GM23248 (cell line): ENCODE measurements around the gene SNRPB. TPM values are rescaled to one million over a fixed set of nuclear protein-coding genes. Genes with fewer than 3 reads are reported as not detected.

ENCODE experiments used
- DNase-seq: peaks from one replicate; pipeline ENCODE4 v3.0.0-alpha.2; 2015
- H2AFZ ChIP-seq: fragments of 200-600 bp; sonication (generic); 2 replicates; pipeline ENCODE4 v1.6.1; 2016; ENCODE audit warnings: antibody characterized with exemption
- H3F3A ChIP-seq: fragments of 200-600 bp; sonication (generic); 2 replicates; pipeline ENCODE4 v1.6.1; 2016; ENCODE audit warnings: mild to moderate bottlenecking, antibody characterized with exemption, mixed run types; ENCODE audit not compliant: insufficient read depth
- H3K27ac ChIP-seq: fragments of 200-600 bp; sonication (generic); 2 replicates; pipeline ENCODE4 v1.5.1; 2016; ENCODE audit warnings: mild to moderate bottlenecking
- H3K27me3 ChIP-seq: fragments of 200-600 bp; sonication (generic); replicated peaks from 2 replicates; pipeline ENCODE4 v1.6.1; 2016; ENCODE audit warnings: mild to moderate bottlenecking; ENCODE audit not compliant: insufficient read depth
- H3K36me3 ChIP-seq: fragments of 200-600 bp; sonication (generic); 2 replicates; pipeline ENCODE4 v1.6.1; 2016; ENCODE audit warnings: low read depth, mild to moderate bottlenecking
- H3K4me1 ChIP-seq: fragments of 200-600 bp; sonication (generic); 2 replicates; pipeline ENCODE4 v1.6.1; 2016; ENCODE audit warnings: mild to moderate bottlenecking; ENCODE audit not compliant: insufficient read depth
- H3K4me2 ChIP-seq: fragments of 200-600 bp; sonication (generic); one replicate; pipeline ENCODE4 v1.6.1; 2016; ENCODE audit warnings: mild to moderate bottlenecking; ENCODE audit not compliant: unreplicated experiment
- H3K4me3 ChIP-seq: fragments of 200-600 bp; sonication (generic); 2 replicates; pipeline ENCODE4 v1.5.1; 2016; ENCODE audit warnings: mild to moderate bottlenecking
- H3K79me2 ChIP-seq: fragments of 200-600 bp; sonication (generic); 2 replicates; pipeline ENCODE4 v1.6.1; 2016; ENCODE audit warnings: mild to moderate bottlenecking; ENCODE audit not compliant: insufficient read depth
- H3K9ac ChIP-seq: fragments of 200-600 bp; sonication (generic); 2 replicates; pipeline ENCODE4 v1.6.1; 2016; ENCODE audit warnings: mild to moderate bottlenecking
- H3K9me2 ChIP-seq: fragments of 200-600 bp; sonication (generic); 2 replicates; pipeline ENCODE4 v1.6.1; 2016; ENCODE audit warnings: mixed run types, mild to moderate bottlenecking, moderate library complexity; ENCODE audit not compliant: insufficient read depth
- H3K9me3 ChIP-seq: fragments of 200-600 bp; sonication (generic); one replicate; pipeline ENCODE4 v1.6.1; 2017; ENCODE audit warnings: low read depth
- H4K20me1 ChIP-seq: fragments of 200-600 bp; sonication (generic); 2 replicates; pipeline ENCODE4 v1.6.0; 2016; ENCODE audit not compliant: insufficient read depth
- EZH2 ChIP-seq: fragments of 200-600 bp; sonication (generic); IDR thresholded peaks from 2 replicates; pipeline ENCODE4 v1.6.1; 2018; ENCODE audit warnings: antibody characterized with exemption, mild to moderate bottlenecking; ENCODE audit not compliant: insufficient read depth, poor library complexity, severe bottlenecking
- EZH2phosphoT487 ChIP-seq: fragments of 200-600 bp; sonication (generic); IDR thresholded peaks from 2 replicates; pipeline ENCODE4 v1.6.1; 2018; ENCODE audit warnings: antibody characterized with exemption, moderate library complexity, mild to moderate bottlenecking, low read depth; ENCODE audit not compliant: insufficient read depth
- WGBS, 2 experiments: methylation state at CpG; one replicate each; pipeline ENCODE4 v1.1.6; 2015 to 2017; ENCODE audit warnings: low lambda C conversion rate in 2 of 2, low coverage in 1 of 2; ENCODE audit errors: missing lambda C conversion rate in 2 of 2; 5-methylcytosine and 5-hydroxymethylcytosine counted together
- in situ Hi-C: fragments of 300-500 bp; cut with MboI; formaldehyde crosslinking; loops from 2 replicates; pipeline ENCODE4 v1.15.0; 2020
- polyA plus RNA-seq: library from polyadenylated mRNA; unstranded; fragments of >200 nt; fragmentation: Nextera tagmentation; extraction: Ambion mirVana; gene quantifications from 2 replicates; pipeline ENCODE4 v1.2.1, GENCODE V29; 2016
- total RNA-seq: library from RNA; depleted of rRNA; stranded (reverse); fragments of >200 nt; shearing (Covaris generic); gene quantifications from 2 replicates; pipeline ENCODE4 v1.2.3, GENCODE V29; 2014

The SNRPB gene
- total and polyA plus RNA-seq, 2 experiments from 2014 or later, result 221 to 280 TPM

- in situ Hi-C loops, result no loop called here
Measured at GRCh38 chr20:2516399-2516798, 45.8 kb upstream of the SNRPB start.

GRCh38 chr20:2515203-2515602 is 44.6 kb upstream of the SNRPB start:
- Histone ChIP-seq H3F3A (no peaks in the 10 kb centered on the region), H3K9me2 (no peaks in the 10 kb centered on the region), H2AFZ (peak overlapping the region; percentile 37; the same call in 1 of the 2 replicates), H3K4me3 (no peak overlapping the region), H3K27me3 (no peaks in the 10 kb centered on the region), H3K4me2 (peak overlapping the region; percentile 41), H3K27ac (0 out of 2 replicates have a peak overlapping the region, but pooled peaks have one; percentile 23), H3K4me1 (peaks cover 14% of the 10 kb centered on the region), H3K79me2 (no peaks in the 10 kb centered on the region), H4K20me1 (no peaks in the 10 kb centered on the region), H3K36me3 (no peaks in the 10 kb centered on the region), H3K9ac (no peak overlapping the region), H3K9me3 (no peaks in the 10 kb centered on the region)
- peak; percentile 32 for DNase-seq
- WGBS, 2 experiments, result 59 to 62% methylated on average over 1 of the region's 1 CpG
- TF ChIP-seq EZH2phosphoT487 (no peak), EZH2 (no peak)
- in situ Hi-C loops, result no loop called here

More at GRCh38 chr20:2516399-2516798, 45.8 kb upstream of the SNRPB start:
- Histone ChIP-seq H3K79me2 (no peaks in the 10 kb centered on the region), H3K9ac (no peak overlapping the region), H3K9me3 (no peaks in the 10 kb centered on the region), H3K9me2 (no peaks in the 10 kb centered on the region), H3K4me1 (peaks cover 14% of the 10 kb centered on the region), H3F3A (no peaks in the 10 kb centered on the region), H4K20me1 (no peaks in the 10 kb centered on the region), H3K4me2 (no peak overlapping the region), H3K27ac (no peak overlapping the region), H3K4me3 (no peak overlapping the region), H2AFZ (no peak overlapping the region), H3K27me3 (no peaks in the 10 kb centered on the region), H3K36me3 (no peaks in the 10 kb centered on the region)
- 51 to 55% methylated on average over 2 of the region's 2 CpGs for WGBS, 2 experiments
- DNase-seq, result no peak
- no peak for TF ChIP-seq EZH2phosphoT487
- no peak for TF ChIP-seq EZH2

GRCh38 chr20:2509794-2510193 is 39.2 kb upstream of the SNRPB start:
- TF ChIP-seq EZH2phosphoT487 (no peak), EZH2 (no peak)
- Histone ChIP-seq H3K27ac (no peak overlapping the region), H3K4me2 (peak overlapping the region; percentile 89), H3K27me3 (no peaks in the 10 kb centered on the region), H3K4me3 (peak overlapping the region; percentile 96), H3K36me3 (no peaks in the 10 kb centered on the region), H3K9me2 (no peaks in the 10 kb centered on the region), H2AFZ (peak overlapping the region; percentile 94; the same call in 1 of the 2 replicates), H3K79me2 (peaks cover 38% of the 10 kb centered on the region), H3K9ac (no peak overlapping the region), H3K4me1 (peaks cover 13% of the 10 kb centered on the region; the same call in 1 of the 2 replicates), H4K20me1 (no peaks in the 10 kb centered on the region), H3K9me3 (no peaks in the 10 kb centered on the region), H3F3A (no peaks in the 10 kb centered on the region)
- DNase-seq, result no peak
- WGBS, 2 experiments, result 71% methylated on average over 3 of the region's 3 CpGs
- in situ Hi-C loops, result no loop called here

DNA sequence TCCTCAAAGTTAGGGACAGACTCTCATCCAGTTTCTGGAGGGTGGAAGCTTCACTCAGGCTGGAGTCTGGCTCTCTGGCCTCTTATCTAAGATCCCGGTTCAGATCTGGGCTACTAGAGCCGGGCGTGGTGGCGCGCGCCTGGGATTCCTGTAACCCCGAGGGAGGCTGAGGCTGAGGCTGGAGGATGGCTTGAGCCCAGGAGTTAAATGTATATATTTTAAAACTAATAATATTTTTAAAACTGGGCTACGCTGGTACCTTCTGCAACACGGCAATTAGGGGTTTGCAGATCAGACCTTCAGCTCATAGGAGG is 38.8 kb upstream of the SNRPB start:
- peaks cover 13% of the 10 kb centered on the region; the same call in 1 of the 2 replicates for H3K4me1 ChIP-seq
- no peaks in the 10 kb centered on the region for H4K20me1 ChIP-seq
- H3K9me3 ChIP-seq, result no peaks in the 10 kb centered on the region
- TF ChIP-seq EZH2phosphoT487 (no peak), EZH2 (no peak)
- H3K9me2 ChIP-seq, result no peaks in the 10 kb centered on the region
- H3K4me3 ChIP-seq, result peak overlapping the region; percentile 96
- no peaks in the 10 kb centered on the region for H3K27me3 ChIP-seq
- peaks cover 42% of the 10 kb centered on the region for H3K79me2 ChIP-seq
- in situ Hi-C loops, result no loop called here
- H3K36me3 ChIP-seq, result no peaks in the 10 kb centered on the region
- H3K27ac ChIP-seq, result peak overlapping the region; percentile 71
- 48 to 52% methylated on average over 9 of the region's 9 CpGs for WGBS, 2 experiments
- peak overlapping the region; percentile 95 for H3K9ac ChIP-seq
- peak; percentile 23 for DNase-seq
- peak overlapping the region; percentile 89 for H3K4me2 ChIP-seq
- H2AFZ ChIP-seq, result peak overlapping the region; percentile 94
- H3F3A ChIP-seq, result no peaks in the 10 kb centered on the region
